Esophagus muscularis mucosa (tissue), 4 donors: ENCODE measurements around the gene FOXF2. TPM values are rescaled to one million over a fixed set of nuclear protein-coding genes. Genes with fewer than 3 reads are reported as not detected.

Source experiments
- DNase-seq: peaks from one replicate; pipeline ENCODE4 v3.0.0-alpha.2; 2017; ENCODE audit errors: extremely low spot score
- H3K27ac ChIP-seq, 4 donors: fragments of 200-600 bp; sonication (generic); replicated peaks in 1 of 4; 1 replicate in 3 of 4; 2 replicates in 1 of 4; pipeline ENCODE4 v1.5.1; 2016 to 2019; ENCODE audit warnings: mild to moderate bottlenecking in 1 of 4
- H3K27me3 ChIP-seq, 4 donors: fragments of 200-600 bp; sonication (generic); one replicate each; pipeline versions ENCODE4 v1.5.1 to v1.6.0; 2016 to 2019
- H3K36me3 ChIP-seq, 4 donors: fragments of 200-600 bp; sonication (generic); one replicate each; pipeline ENCODE4 v1.5.1; 2016 to 2019
- H3K4me1 ChIP-seq, 4 donors: fragments of 200-600 bp; sonication (generic); one replicate each; pipeline ENCODE4 v1.5.1; 2016 to 2019
- H3K4me3 ChIP-seq, 4 donors: fragments of 200-600 bp; sonication (generic); 1 replicate in 2 of 4; 2 replicates in 2 of 4; pipeline ENCODE4 v1.5.1; 2016 to 2019; ENCODE audit warnings: mild to moderate bottlenecking in 4 of 4, moderate library complexity in 1 of 4
- H3K9me3 ChIP-seq, 4 donors: fragments of 200-600 bp; sonication (generic); 1 replicate in 3 of 4; 2 replicates in 1 of 4; pipeline ENCODE4 v1.5.1; 2016 to 2019
- EP300 ChIP-seq: sonication (generic); formaldehyde crosslinking; IDR thresholded peaks from one replicate; pipeline ENCODE4 v1.6.1; 2017; ENCODE audit warnings: antibody characterized with exemption
- POLR2A ChIP-seq: fragments of 450-650 bp; IDR thresholded peaks from one replicate; pipeline ENCODE4 v1.6.1; 2017; ENCODE audit warnings: antibody characterized with exemption, moderate library complexity, mild to moderate bottlenecking, low read depth
- POLR2AphosphoS5 ChIP-seq, 2 donors: sonication (generic); formaldehyde crosslinking; IDR thresholded peaks; one replicate each; pipeline ENCODE4 v1.6.1; 2017; ENCODE audit warnings: antibody characterized with exemption in 2 of 2
- WGBS: methylation state at CpG from one replicate; pipeline ENCODE4 v1.1.5; 2018; 5-methylcytosine and 5-hydroxymethylcytosine counted together
- intact Hi-C: fragments of 100-400 bp; cut with DNase I; formaldehyde crosslinking; loops from one replicate; pipeline ENCODE4 v1.15.1; 2023
- total RNA-seq, 4 donors: library from RNA; depleted of rRNA; stranded (reverse); fragments of >200 nt; gene quantifications; one replicate each; pipeline versions ENCODE4 v1.1.0 to v1.2.1, GENCODE V29; 2016
- TF ChIP-seq, protein P1 (sequence below), 3 experiments: fragments of 200-600 bp in 2 of 3; fragments of 450-650 bp in 1 of 3; sonication (generic) in 2 of 3; IDR thresholded peaks; one replicate each; pipeline ENCODE4 v1.5.1; 2017 to 2019; ENCODE audit warnings: antibody characterized with exemption in 3 of 3, mild to moderate bottlenecking in 2 of 3, moderate library complexity in 1 of 3

Gene FOXF2
- total RNA-seq, 4 donors from 2014 or later = 66.6 to 170 (median 120) TPM

DNA sequence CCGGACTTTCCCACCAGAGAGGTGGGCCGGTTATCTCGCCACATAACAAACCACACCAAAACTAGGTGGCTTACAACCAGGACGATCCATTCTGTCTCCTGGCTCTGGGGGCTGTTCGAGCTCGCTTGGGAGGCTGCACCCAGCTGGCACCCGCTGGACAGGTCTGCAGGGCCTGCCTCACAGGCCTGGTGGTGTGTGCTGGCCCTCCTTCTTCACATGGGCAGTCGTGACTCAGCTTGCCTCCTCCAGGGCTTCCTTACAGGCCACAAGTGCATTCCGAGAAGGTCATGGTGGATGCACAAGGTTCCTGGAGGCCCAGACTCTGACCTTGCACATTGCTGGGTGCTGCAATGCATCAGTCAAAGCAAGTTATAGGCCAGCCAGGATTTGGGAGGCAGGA is 34.2 kb downstream of the FOXF2 start:
- no peak for DNase-seq
- 87% methylated on average over 9 of the region's 9 CpGs for WGBS
- H3K27ac ChIP-seq = peak overlapping the region; percentile 6 to 55 (median 30)
- TF ChIP-seq, protein P1, sequence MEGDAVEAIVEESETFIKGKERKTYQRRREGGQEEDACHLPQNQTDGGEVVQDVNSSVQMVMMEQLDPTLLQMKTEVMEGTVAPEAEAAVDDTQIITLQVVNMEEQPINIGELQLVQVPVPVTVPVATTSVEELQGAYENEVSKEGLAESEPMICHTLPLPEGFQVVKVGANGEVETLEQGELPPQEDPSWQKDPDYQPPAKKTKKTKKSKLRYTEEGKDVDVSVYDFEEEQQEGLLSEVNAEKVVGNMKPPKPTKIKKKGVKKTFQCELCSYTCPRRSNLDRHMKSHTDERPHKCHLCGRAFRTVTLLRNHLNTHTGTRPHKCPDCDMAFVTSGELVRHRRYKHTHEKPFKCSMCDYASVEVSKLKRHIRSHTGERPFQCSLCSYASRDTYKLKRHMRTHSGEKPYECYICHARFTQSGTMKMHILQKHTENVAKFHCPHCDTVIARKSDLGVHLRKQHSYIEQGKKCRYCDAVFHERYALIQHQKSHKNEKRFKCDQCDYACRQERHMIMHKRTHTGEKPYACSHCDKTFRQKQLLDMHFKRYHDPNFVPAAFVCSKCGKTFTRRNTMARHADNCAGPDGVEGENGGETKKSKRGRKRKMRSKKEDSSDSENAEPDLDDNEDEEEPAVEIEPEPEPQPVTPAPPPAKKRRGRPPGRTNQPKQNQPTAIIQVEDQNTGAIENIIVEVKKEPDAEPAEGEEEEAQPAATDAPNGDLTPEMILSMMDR (IDR thresholded peaks at IDR 0.05) = no peak
- TF ChIP-seq POLR2AphosphoS5 (IDR thresholded peaks at IDR 0.05) (no peak), POLR2A (no peak)
- no peaks in the 10 kb centered on the region for H3K27me3 ChIP-seq
- H3K36me3 ChIP-seq = no peaks in the 10 kb centered on the region
- H3K4me1 ChIP-seq = peaks cover 0 to 14% (median 13%) of the 10 kb centered on the region in 4 donors
- H3K9me3 ChIP-seq = no peaks in the 10 kb centered on the region
- H3K4me3 ChIP-seq = no peak overlapping the region
- intact Hi-C loops = no loop called here

DNA sequence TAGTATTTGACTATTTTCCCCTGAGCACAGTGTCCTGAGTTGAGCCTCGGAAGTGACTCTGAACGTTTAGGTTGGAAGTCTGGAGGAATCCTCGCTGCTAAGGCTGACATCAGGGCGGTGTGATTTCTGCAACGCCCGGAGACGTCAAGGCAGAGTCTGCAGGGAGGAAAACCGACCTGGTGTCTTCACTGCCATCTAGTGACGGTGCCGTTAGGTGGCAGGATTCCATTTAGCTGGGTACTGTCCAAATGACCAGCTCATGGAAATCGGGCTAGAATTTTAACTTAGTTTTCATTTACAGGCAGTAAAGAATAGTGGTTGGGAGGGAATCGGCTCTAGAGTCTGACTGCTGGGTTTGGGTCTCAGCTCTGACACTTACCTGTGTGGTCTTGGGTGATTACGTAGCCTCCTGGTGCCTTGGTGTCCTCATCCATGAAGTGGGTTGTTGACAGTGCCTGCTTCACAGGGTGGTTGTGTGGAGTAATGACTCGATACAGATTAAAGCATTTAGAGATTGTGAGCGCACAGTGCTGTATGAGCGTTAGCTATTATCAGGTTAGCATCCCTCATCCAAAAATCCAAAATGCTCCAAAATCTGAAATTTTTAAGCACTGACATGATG is 35.0 kb downstream of the FOXF2 start:
- 37% methylated on average over 9 of the region's 16 CpGs for WGBS
- intact Hi-C loops = no loop called here
- Histone ChIP-seq H3K4me3 (no peak overlapping the region), H3K27me3 (no peaks in the 10 kb centered on the region), H3K9me3 (no peaks in the 10 kb centered on the region), H3K36me3 (no peaks in the 10 kb centered on the region), H3K4me1 (peaks cover 0 to 14% (median 13%) of the 10 kb centered on the region in 4 donors), H3K27ac (peak overlapping the region; percentile 6 to 55 (median 30))
- DNase-seq = no peak
- TF ChIP-seq POLR2AphosphoS5 (IDR thresholded peaks at IDR 0.05) = peak; percentile 40 to 71
- TF ChIP-seq, protein P1 (IDR thresholded peaks at IDR 0.05) = peak; percentile 66 to 77 (median 71)
- TF ChIP-seq EP300 = no peak

DNA sequence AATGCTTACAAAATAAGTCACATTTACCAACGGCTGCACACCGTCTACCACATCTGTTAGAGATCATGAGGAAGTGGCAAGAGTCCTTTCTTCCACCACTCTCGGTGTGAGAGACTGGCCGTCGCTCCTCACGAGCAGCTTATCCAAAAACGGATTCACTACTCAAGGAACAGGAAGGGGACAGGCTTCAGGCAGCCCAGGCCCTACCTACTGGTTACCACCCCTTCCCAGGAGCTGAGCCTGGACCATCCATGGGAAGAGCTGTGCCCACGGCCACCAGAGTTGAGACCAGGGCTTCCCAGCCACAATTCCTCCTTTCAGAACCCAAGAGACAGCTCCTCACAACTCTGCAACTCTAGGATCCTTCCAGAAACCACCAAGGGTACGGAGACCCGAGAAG is 37.0 kb downstream of the FOXF2 start:
- H3K4me3 ChIP-seq = no peak overlapping the region
- no peaks in the 10 kb centered on the region for H3K9me3 ChIP-seq
- no peaks in the 10 kb centered on the region for H3K27me3 ChIP-seq
- H3K27ac ChIP-seq = no peak overlapping the region
- no peak for DNase-seq
- no peaks in the 10 kb centered on the region for H3K36me3 ChIP-seq
- H3K4me1 ChIP-seq = peaks cover 0 to 14% (median 13%) of the 10 kb centered on the region in 4 donors
- intact Hi-C loops = no loop called here
- TF ChIP-seq EP300 (no peak), POLR2A (no peak), POLR2AphosphoS5 (IDR thresholded peaks at IDR 0.05) (no peak)
- TF ChIP-seq, protein P1 (IDR thresholded peaks at IDR 0.05) = no peak
- WGBS = 65% methylated on average over 10 of the region's 10 CpGs

DNA sequence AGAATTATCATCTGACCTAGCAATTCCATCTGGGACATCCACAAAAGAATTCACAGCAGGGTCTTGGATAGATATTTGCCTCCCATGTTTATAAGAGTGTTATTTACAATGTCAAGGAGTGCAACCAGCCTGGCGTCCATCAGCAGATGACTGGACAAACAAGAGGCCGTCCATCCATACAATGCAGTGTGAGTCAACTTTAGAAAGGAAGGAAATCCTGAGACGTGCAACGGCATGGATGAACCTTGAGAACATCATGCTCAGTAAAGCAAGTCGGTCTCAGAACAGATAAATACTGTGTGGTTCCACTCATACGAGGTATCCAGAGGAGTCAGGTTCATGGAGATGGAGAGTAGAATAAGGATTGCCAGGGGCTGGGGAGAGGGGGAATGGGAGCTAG is 46.4 kb downstream of the FOXF2 start:
- Histone ChIP-seq H3K27ac (no peak overlapping the region), H3K4me3 (no peak overlapping the region), H3K36me3 (no peaks in the 10 kb centered on the region), H3K27me3 (peaks cover 0 to 17% (median 0%) of the 10 kb centered on the region in 4 donors), H3K9me3 (no peaks in the 10 kb centered on the region), H3K4me1 (peaks cover 0 to 9% (median 5%) of the 10 kb centered on the region in 4 donors)
- TF ChIP-seq POLR2AphosphoS5 (IDR thresholded peaks at IDR 0.05) = no peak
- intact Hi-C loops = loop anchor here (5.0 kb wide), 3 partner anchors 639 to 844 kb away; no protein-coding TSS in a partner anchor
- DNase-seq = no peak
- 59% methylated on average over 6 of the region's 6 CpGs for WGBS

DNA sequence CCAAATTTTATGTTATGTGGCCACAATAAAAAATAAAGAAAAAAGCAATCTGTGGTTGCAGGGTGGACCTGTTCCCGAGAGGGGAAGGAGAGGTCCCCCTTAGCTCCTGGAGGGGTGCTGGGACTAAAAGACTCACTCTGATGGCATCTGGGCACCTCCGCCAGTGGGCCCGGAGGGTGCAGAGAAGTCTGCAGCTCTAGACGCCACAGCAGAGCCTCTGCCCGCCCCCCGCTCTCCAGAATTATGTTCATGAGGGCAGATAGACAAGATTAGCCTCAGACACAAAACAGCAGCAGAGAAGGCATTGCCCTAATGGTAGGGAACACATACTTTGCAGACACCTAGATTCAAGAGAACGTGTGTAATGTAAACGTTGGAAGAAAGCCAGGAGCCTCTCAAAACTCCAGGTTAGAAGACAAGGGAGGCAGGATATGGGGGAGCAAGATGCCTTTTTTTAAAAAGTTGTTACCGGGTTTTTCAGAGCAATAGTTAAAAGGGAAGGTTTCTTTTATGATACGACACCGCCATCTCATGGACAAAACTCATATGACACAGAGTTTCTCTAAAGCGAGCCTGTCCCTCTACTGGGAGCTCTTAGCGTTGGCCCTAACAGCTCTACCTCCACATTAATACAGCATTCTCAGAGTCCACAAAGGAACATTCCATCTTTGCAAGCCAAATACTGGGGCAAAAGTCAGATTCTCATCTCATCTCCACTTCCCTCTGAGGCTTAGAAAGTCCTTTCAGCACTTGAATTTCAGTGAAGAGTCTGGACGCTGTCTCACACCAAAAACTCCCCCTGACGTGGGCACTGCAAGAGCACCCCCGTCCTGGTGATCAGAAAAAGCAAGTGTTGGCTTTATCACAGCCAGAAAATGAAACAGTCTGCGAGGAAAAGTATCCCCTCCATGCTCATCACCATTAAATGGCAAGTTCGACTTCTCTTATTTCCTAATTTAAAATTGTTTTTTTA is 47.2 kb downstream of the FOXF2 start:
- Histone ChIP-seq H3K27me3 (peaks cover 0 to 17% (median 0%) of the 10 kb centered on the region in 4 donors), H3K36me3 (no peaks in the 10 kb centered on the region), H3K9me3 (no peaks in the 10 kb centered on the region), H3K27ac (no peak overlapping the region), H3K4me3 (no peak overlapping the region), H3K4me1 (peaks cover 0 to 9% (median 5%) of the 10 kb centered on the region in 4 donors)
- TF ChIP-seq EP300 (no peak), POLR2AphosphoS5 (IDR thresholded peaks at IDR 0.05) (no peak), POLR2A (no peak)
- TF ChIP-seq, protein P1 (IDR thresholded peaks at IDR 0.05) = peak; percentile 66 to 86 (median 76)
- DNase-seq = no peak
- intact Hi-C loops = loop anchor here (5.0 kb wide), 3 partner anchors 639 to 844 kb away; no protein-coding TSS in a partner anchor
- 28% methylated on average over 18 of the region's 18 CpGs for WGBS
